ENCODE measurements around the gene CIITA.

DNA sequence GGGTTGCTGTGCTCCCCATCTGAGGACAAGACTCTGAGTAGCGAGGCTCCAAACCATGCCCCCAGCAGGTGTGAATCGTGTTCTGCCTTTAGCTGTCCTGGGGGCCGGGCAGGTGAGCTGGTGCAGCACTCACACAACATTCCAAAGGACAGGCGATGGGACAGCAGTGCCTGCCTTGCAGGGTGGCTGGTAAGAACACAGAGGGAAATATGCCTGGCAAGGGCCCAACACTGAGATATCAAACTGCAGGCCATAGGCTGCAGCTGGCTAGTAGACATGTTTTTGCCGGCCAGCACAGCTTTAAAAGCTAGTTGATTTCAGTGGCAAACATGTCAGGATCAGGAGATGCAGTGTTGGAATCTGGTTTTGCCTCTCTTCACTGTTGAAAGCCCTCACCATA, 91.0 kb downstream of the CIITA start:
- no peak for TF ChIP-seq POLR2A (IDR thresholded peaks at IDR 0.05)
- TF ChIP-seq CTCF (IDR thresholded peaks at IDR 0.05), result no peak

All from lower leg skin (tissue), 3 donors.